Iris pigment epithelial cell (primary cell): ENCODE results near the gene GPD1L.
"Not testable (repeated sequence)": the region's sequence is repeated elsewhere in the genome, so short reads cannot be mapped to it uniquely, and the experiment has no call there.

Source experiments
- DNase-seq: peaks from one replicate; pipeline ENCODE4 v3.0.0-alpha.2; 2011; ENCODE audit warnings: low read depth

Gene GPD1L

GRCh38 chr3:32181365-32181764 lies 74.9 kb downstream of the GPD1L start:
- no peak for DNase-seq

GRCh38 chr3:32181796-32182195 lies 75.4 kb downstream of the GPD1L start:
- no peak for DNase-seq

- peak; percentile 6 for DNase-seq
These were observed 77.8 kb downstream of the GPD1L start for GRCh38 chr3:32184187-32184730.

DNA sequence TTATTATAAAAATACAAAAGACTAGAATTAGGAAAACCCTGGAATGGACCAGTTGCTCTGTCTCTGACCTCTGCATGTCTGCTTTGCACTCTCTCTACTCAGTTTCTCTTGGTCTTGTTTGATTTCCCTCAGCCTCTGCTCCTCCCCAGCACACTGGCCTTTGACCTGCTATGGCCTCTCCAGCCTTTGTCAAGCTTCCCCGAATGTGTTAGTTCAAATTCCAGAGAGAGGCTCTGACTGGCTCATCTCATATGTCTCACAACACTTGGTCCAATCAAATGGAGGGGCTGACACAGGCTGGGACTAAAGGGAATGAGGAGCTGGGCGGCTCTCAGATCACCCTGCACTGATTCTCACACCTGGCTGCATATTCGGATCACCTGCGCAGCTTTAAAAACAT lies 79.7 kb downstream of the GPD1L start:
- no peak for DNase-seq

DNA sequence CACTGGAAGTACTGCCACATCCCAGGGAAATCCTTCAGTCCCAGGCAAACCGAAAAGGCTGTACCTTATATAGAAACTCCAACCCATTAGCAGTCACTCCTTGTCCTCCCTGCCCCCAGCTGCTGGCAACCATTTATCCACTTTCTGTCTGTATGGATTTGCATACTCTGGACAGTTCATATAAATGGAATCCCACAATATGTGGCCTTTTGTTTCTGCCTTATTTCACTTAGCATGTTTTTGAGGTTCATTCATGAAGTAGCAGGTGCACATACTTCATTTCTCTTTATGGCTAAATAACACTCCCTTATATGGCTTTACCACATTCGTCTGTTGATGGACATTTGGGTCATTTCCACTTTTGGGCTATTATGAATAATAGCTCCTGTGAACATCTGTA lies 80.5 kb downstream of the GPD1L start:
- DNase-seq: no peak

GRCh38 chr3:32189693-32190092 lies 83.3 kb downstream of the GPD1L start:
- DNase-seq: no peak

- not testable (repeated sequence) for DNase-seq
These were observed 84.1 kb downstream of the GPD1L start for GRCh38 chr3:32190556-32190955.

GRCh38 chr3:32193101-32193500 lies 86.7 kb downstream of the GPD1L start:
- DNase-seq: no peak

DNA sequence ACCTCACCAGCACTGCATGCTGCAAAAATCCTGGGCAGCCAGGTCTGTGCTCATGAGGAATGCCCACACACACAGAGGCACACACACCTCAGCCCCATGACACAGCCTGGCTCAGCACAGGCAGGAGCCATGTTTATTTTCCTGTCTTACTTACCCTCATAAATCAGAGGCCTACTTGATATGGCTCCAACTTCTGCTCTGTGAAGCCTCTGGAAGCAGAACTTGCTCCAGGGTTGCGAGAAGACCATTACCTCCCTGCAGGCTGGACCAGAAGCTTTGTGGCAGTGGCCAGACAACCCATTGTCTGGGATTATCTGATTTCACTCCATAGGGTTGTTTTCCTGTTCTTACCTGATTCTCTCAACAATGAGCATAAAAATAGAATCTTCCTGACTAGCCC lies 88.2 kb downstream of the GPD1L start:
- no peak for DNase-seq

- no peak for DNase-seq
These were observed 89.6 kb downstream of the GPD1L start for GRCh38 chr3:32195995-32196540.

- DNase-seq: no peak
These were observed 91.6 kb downstream of the GPD1L start for GRCh38 chr3:32197991-32198390.

DNA sequence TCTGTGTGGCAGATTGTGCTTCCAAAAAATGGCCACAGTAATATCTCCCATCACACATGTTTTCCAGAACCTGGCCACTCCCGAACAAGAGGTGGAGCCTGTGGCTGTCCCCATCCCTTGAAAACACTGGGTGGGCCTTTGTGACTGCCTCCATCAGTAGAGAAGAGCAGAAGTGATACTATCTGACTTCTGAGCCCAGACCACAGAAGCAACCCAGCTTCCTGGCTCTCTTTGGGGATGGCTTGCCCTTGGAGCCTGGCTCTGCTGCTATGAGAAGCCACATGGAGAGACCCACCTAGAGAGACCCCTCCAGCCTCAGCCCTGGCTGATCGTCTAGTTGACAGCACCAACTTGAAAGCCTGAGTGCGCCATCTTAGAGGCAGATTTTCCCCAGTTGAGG lies 92.3 kb downstream of the GPD1L start:
- DNase-seq: no peak

DNA sequence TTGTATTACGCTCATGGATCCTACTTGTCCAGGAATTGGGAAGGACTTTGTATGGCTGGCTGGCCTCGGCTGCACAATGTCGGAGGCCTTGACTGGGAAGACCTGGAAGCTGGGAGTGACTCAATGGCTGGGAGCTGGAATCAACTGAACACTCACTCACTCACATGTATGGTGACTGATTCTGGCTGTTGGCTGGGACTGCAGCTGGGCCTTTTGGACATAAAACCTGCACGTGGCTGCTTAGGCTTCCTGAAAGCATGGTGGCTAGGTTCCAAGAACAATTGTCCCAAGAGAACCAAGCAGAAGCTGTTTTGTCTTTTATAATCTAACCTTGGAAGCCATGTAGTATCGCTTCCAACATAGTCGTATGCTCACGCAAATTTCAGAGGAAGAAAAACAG lies 94.1 kb downstream of the GPD1L start:
- no peak for DNase-seq

- DNase-seq: no peak
These were observed 94.8 kb downstream of the GPD1L start for GRCh38 chr3:32200992-32201758.

DNA sequence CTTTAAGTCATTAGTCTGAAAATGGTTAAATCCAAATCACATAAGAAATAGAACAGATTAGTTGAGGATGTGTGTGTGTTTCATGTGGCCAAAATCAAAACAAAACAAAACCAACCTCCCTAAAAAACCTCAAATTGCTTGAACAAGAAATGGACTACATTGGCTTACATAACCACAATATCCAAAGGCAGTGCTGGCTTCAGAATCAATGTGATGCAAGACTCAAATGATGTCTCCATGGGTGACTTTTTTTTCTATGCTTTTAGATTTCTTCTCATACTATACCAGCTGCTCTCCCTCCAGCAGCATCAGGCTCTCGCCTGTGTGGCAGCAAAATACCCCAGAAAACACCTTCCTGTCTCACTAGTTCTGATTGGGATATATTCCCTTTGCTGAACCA lies 96.1 kb downstream of the GPD1L start:
- no peak for DNase-seq

- peak; percentile 66 for DNase-seq
These were observed 97.4 kb downstream of the GPD1L start for GRCh38 chr3:32203854-32204253.

GRCh38 chr3:32208447-32208846 lies 102.0 kb downstream of the GPD1L start:
- DNase-seq: no peak

DNA sequence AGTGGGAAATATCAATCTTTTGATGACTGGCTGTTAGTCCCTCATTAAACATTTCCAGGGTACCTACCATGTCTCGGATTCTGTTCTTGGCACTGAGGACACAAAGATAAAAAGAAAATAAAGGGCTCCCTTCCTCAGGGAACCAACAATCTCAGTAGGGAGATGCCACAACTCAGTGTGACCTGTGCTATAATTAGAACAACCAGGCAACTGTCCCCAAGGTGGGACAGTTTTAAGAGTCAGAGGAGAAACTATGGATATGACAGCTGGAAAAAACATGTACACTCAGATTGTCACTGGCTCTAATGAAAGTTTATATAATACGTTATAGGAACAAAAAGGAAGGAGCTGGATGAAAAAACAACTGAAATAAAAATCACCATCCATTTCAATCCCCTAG lies 108.8 kb downstream of the GPD1L start:
- no peak for DNase-seq

GRCh38 chr3:32216172-32216783 lies 109.9 kb downstream of the GPD1L start:
- DNase-seq: no peak

GRCh38 chr3:32217339-32217738 lies 110.9 kb downstream of the GPD1L start:
- DNase-seq: no peak
